HepG2 (cell line): ENCODE data around the gene TOP2A. TPM values are rescaled to one million over a fixed set of nuclear protein-coding genes. Genes with fewer than 3 reads are reported as not detected.
A peak's percentile ranks its signal among the peaks of the same experiment; 100 is the strongest.

ENCODE experiments used
- AFF4 ChIP-seq: sonication (generic); formaldehyde crosslinking; IDR thresholded peaks from 2 replicates; pipeline ENCODE4 v1.4.0; 2020; ENCODE audit warnings: missing genetic modification reagents
- ARNT2 ChIP-seq: sonication (generic); formaldehyde crosslinking; IDR thresholded peaks from 2 replicates; pipeline ENCODE4 v1.8.0; 2022; ENCODE audit warnings: mild to moderate bottlenecking, low read depth, missing genetic modification reagents, moderate library complexity
- E2F5 ChIP-seq: sonication (generic); formaldehyde crosslinking; conservative IDR thresholded peaks from 2 replicates; pipeline ENCODE4 v1.4.0; 2020; ENCODE audit warnings: missing genetic modification reagents
- ERF ChIP-seq: IDR thresholded peaks from 2 replicates; pipeline ENCODE4 v1.6.1; 2018; ENCODE audit warnings: missing biosample characterization, missing genetic modification reagents
- FOXK2 ChIP-seq: fragments of 450-650 bp; IDR thresholded peaks from 2 replicates; pipeline ENCODE4 v1.6.1; 2016
- HMG20A ChIP-seq: IDR thresholded peaks from 2 replicates; pipeline ENCODE4 v1.6.1; 2016; ENCODE audit warnings: borderline replicate concordance
- MYPOP ChIP-seq: sonication (generic); formaldehyde crosslinking; IDR thresholded peaks from 2 replicates; pipeline ENCODE4 v1.8.1; 2023; ENCODE audit warnings: mild to moderate bottlenecking, moderate library complexity, missing genetic modification reagents
- NR2F1 ChIP-seq, 2 experiments: fragments of 450-650 bp in 1 of 2; formaldehyde crosslinking in 1 of 2; IDR thresholded peaks; 2 replicates each; pipeline versions ENCODE4 v1.5.0 to v1.6.1; 2016 to 2020; ENCODE audit warnings: mild to moderate bottlenecking in 1 of 2, missing compliant biosample characterization in 1 of 2, missing genetic modification reagents in 1 of 2, moderate library complexity in 1 of 2
- PBX2 ChIP-seq: IDR thresholded peaks from 2 replicates; pipeline ENCODE4 v1.6.1; 2016; ENCODE audit warnings: control low read depth
- SRSF1 ChIP-seq: fragments of 200-400 bp; formaldehyde crosslinking; optimal IDR thresholded peaks from 2 replicates; pipeline ENCODE3; 2017; ENCODE audit warnings: mild to moderate bottlenecking, low read depth, low read length, moderate library complexity
- TBP ChIP-seq: sonication (generic); formaldehyde crosslinking; IDR thresholded peaks from 2 replicates; pipeline ENCODE4 v1.5.0; 2020; ENCODE audit warnings: missing genetic modification reagents
- THAP7 ChIP-seq: sonication (generic); formaldehyde crosslinking; IDR thresholded peaks from 2 replicates; pipeline ENCODE4 v1.8.1; 2023; ENCODE audit warnings: mild to moderate bottlenecking, missing genetic modification reagents
- TOE1 ChIP-seq: sonication (generic); formaldehyde crosslinking; IDR thresholded peaks from 2 replicates; pipeline ENCODE4 v1.4.0; 2020; ENCODE audit warnings: mild to moderate bottlenecking, missing genetic modification reagents
- ZNF34 ChIP-seq: sonication (generic); formaldehyde crosslinking; IDR thresholded peaks from 2 replicates; pipeline ENCODE4 v1.4.0; 2020; ENCODE audit warnings: mild to moderate bottlenecking, missing genetic modification reagents, borderline replicate concordance
- ZNF574 ChIP-seq: sonication (generic); formaldehyde crosslinking; IDR thresholded peaks from 2 replicates; pipeline ENCODE4 v1.4.0; 2020; ENCODE audit warnings: missing genetic modification reagents
- ZNF619 ChIP-seq: sonication (generic); formaldehyde crosslinking; IDR thresholded peaks from 2 replicates; pipeline ENCODE4 v1.4.0; 2020; ENCODE audit warnings: mild to moderate bottlenecking, missing genetic modification reagents
- ZNF792 ChIP-seq: IDR thresholded peaks from 2 replicates; pipeline ENCODE4 v1.6.1; 2016
- ZNF816 ChIP-seq: sonication (generic); formaldehyde crosslinking; IDR thresholded peaks from 2 replicates; pipeline ENCODE4 v1.8.0; 2022; ENCODE audit warnings: missing genetic modification reagents, mild to moderate bottlenecking, borderline replicate concordance
- ZNF850 ChIP-seq: sonication (generic); formaldehyde crosslinking; conservative IDR thresholded peaks from 2 replicates; pipeline ENCODE4 v1.9.0; 2021; ENCODE audit warnings: mild to moderate bottlenecking, missing genetic modification reagents
- polyA plus RNA-seq, 8 experiments: library from polyadenylated mRNA; depleted of rRNA in 3 of 8; stranded (reverse) in 7 of 8; unstranded in 1 of 8; fragments of >200 nt; fragmentation: Illumina TruSeq in 4 of 8; extraction: Trizol in 4 of 8; gene quantifications; 2 replicates each; pipeline versions ENCODE4 v1.2.1 to v1.2.3, GENCODE V29; 2011 to 2016; ENCODE audit warnings: low read depth in 4 of 8, missing spikeins in 1 of 8, mixed read lengths in 1 of 8; ENCODE audit not compliant: insufficient read depth in 1 of 8
- total RNA-seq, 5 experiments: library from RNA; depleted of rRNA; stranded (reverse); fragments of >200 nt; fragmentation: Illumina TruSeq; extraction: Trizol; gene quantifications; 2 replicates each; pipeline ENCODE4 v1.2.3, GENCODE V29; 2016; ENCODE audit warnings: low read depth in 1 of 5

TOP2A gene
- total and polyA plus RNA-seq, 2 of the 13 experiments (the other 11 are each of a cell fraction or from before 2014, with no cell fraction given) = 108 to 327 TPM

- TF ChIP-seq SRSF1 (no peak), NR2F1 (CRISPR knock-in tag; IDR thresholded peaks at IDR 0.05) (no peak), TOE1 (CRISPR knock-in tag) (no peak), ZNF34 (CRISPR knock-in tag) (peak; percentile 94; the same call in 1 of the 2 replicates), ERF (CRISPR knock-in tag) (no peak), MYPOP (no peak), ARNT2 (CRISPR knock-in tag) (no peak; the same call in 1 of the 2 replicates), ZNF619 (CRISPR knock-in tag) (no peak; the same call in 1 of the 2 replicates), ZNF574 (CRISPR knock-in tag) (peak; percentile 36; the same call in 1 of the 2 replicates), AFF4 (CRISPR knock-in tag) (no peak), ZNF792 (CRISPR knock-in tag) (no peak), FOXK2 (no peak), HMG20A (no peak), ZNF850 (CRISPR knock-in tag) (no peak), TBP (CRISPR knock-in tag) (no peak), PBX2 (no peak), E2F5 (no peak), ZNF816 (CRISPR knock-in tag) (no peak), THAP7 (CRISPR knock-in tag) (no peak)
These were observed 62.4 kb downstream of the TOP2A start (continued) for GRCh38 chr17:40355123-40355803.
